GM13976 (cell line): Measurements from ENCODE around the gene MRPS34.

Experiments
- DNase-seq: peaks from one replicate; pipeline ENCODE4 v3.0.0; 2012; ENCODE audit warnings: low spot score
- CTCF ChIP-seq: IDR thresholded peaks from 2 replicates; pipeline ENCODE4 v1.5.1; 2012; ENCODE audit warnings: borderline replicate concordance, mild to moderate bottlenecking; ENCODE audit not compliant: insufficient read depth; ENCODE audit errors: extremely low read depth, missing control alignments, control extremely low read depth
- in situ Hi-C: fragments of 300-500 bp; cut with MboI; formaldehyde crosslinking; loops from one replicate; pipeline ENCODE4 v1.12.0; 2022; ENCODE audit warnings: low sequenced_read_pairs, mixed read lengths, inconsistent platforms; ENCODE audit not compliant: unreplicated experiment

The MRPS34 gene

DNA sequence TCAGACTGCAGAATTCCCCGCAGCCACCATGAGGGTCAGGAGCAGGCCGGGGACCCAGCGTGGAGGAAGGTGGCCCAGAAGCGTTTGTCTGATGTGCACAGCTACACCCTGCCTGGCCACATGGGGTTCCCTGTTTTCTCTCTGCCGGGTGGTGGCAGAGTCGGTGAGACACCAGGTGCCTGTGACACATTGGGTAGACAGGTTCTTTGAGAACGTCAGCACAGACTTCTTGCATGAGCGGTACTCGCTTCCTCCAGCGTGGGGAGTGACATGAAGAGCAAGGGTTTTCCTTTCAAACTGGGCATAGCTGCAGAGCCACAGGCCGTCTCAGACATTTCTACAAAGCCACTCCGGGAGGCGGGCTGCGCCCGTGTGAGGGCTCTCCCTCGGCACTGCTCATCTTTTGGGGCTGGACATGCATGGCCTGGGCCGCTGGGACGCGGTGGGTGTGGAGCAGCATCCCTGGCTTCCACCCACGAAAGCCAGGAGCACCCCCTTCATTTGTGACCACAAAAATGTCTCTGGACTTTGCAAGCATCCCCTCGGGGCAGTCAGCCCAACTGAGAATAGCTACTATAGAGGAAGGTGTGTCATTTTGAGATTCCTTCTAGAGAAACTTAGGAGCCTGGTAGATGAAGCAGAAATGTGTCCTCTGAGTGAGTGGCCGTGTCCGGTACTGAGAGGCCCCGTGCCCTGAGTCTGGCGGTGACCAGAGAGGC, 27.6 kb downstream of the MRPS34 start:
- TF ChIP-seq CTCF: no peak
- in situ Hi-C loops: no loop called here
- DNase-seq: no peak

GRCh38 chr16:1744338-1744840, 28.5 kb downstream of the MRPS34 start:
- no peak for DNase-seq
- no peak for TF ChIP-seq CTCF
- in situ Hi-C loops: no loop called here

- no peak for DNase-seq
- in situ Hi-C loops: no loop called here
- no peak for TF ChIP-seq CTCF
These were observed 29.3 kb downstream of the MRPS34 start for GRCh38 chr16:1743376-1744337.

- no peak for DNase-seq
- no peak for TF ChIP-seq CTCF
- in situ Hi-C loops: no loop called here
These were observed 31.3 kb downstream of the MRPS34 start for GRCh38 chr16:1741553-1742165.

GRCh38 chr16:1740781-1741490, 32.0 kb downstream of the MRPS34 start:
- in situ Hi-C loops: no loop called here
- no peak for DNase-seq
- no peak for TF ChIP-seq CTCF

- TF ChIP-seq CTCF: no peak
- no peak for DNase-seq
- in situ Hi-C loops: no loop called here
These were observed 32.7 kb downstream of the MRPS34 start for GRCh38 chr16:1740234-1740633.
